ENCODE results near the gene C17orf50. TPM values are rescaled to one million over a fixed set of nuclear protein-coding genes. Genes with fewer than 3 reads are reported as not detected.

The C17orf50 gene
- total and polyA plus RNA-seq, 2 of the 13 experiments (the other 11 are each of a cell fraction or from before 2014, with no cell fraction given) = not detected

DNA sequence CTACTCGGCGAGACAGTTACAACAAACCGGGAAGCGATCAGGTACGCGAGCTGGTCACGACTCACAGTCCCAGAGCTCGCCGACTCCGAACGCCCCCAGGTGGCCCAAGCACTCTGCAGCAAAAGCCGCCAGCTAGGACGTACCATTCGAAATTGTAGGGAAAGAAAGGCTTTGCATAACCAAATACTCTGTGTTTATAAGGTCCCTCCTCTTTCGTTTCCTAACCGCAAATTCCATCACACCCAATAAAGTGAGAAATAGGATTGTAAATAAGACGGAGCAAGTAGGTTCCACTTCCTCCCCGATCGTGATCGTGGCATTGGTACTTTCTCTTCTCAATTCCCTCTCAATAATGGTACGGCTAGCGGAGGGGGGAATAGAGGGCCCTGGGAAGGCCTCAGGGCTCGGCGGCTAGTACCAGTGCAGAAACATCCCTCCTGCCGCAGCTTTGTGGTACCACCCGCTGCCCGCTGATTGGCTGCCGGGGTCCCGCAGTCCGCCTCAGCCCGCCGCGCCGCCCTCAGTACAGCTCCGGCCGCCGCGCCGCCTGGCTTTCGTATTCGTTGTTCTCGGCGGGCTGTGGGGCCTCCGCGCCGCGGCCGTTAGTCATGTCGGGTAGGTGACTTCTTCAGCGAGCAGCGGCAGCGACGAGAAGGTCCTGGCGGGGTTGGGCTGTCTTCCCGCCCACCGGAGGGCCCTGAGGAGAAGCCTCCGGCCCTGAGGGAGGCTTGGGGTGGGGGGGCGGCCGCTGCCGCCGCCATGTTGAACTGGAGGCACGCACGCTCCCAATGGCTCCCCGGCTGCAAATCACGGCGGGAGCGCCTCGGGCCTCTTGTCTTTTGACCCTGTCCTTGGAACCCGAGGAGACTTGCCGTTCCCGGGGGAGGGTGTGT lies 48.5 kb downstream of the C17orf50 start, which contains the start of gene TAF15 (continued):
- 0 out of 2 replicates have a peak, but pooled peaks have one; percentile 65 for TF ChIP-seq DNMT1 (CRISPR knock-in tag; IDR thresholded peaks at IDR 0.05)
- TF ChIP-seq SOX5 (CRISPR knock-in tag; IDR thresholded peaks at IDR 0.05; ENCODE audit: borderline replicate concordance) = peak; percentile 17; the same call in 1 of the 2 replicates
- no peak for TF ChIP-seq NCOR1 (IDR thresholded peaks at IDR 0.05; ENCODE audit: borderline replicate concordance, low read length)
- TF ChIP-seq MIER3 (CRISPR knock-in tag; IDR thresholded peaks at IDR 0.05; ENCODE audit: borderline replicate concordance) = no peak
- TF ChIP-seq ZNF891 (CRISPR knock-in tag; IDR thresholded peaks at IDR 0.05) = peak; percentile 69; the same call in 1 of the 2 replicates
- peak; percentile 97 for TF ChIP-seq RBM39 (IDR thresholded peaks at IDR 0.05; ENCODE audit: low read depth, low read length, poor library complexity, severe bottlenecking)
- TF ChIP-seq, protein P1, sequence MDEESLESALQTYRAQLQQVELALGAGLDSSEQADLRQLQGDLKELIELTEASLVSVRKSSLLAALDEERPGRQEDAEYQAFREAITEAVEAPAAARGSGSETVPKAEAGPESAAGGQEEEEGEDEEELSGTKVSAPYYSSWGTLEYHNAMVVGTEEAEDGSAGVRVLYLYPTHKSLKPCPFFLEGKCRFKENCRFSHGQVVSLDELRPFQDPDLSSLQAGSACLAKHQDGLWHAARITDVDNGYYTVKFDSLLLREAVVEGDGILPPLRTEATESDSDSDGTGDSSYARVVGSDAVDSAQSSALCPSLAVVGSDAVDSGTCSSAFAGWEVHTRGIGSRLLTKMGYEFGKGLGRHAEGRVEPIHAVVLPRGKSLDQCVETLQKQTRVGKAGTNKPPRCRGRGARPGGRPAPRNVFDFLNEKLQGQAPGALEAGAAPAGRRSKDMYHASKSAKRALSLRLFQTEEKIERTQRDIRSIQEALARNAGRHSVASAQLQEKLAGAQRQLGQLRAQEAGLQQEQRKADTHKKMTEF (CRISPR knock-in tag; IDR thresholded peaks at IDR 0.05) = peak; percentile 89; the same call in 1 of the 2 replicates
- TF ChIP-seq HNRNPL (IDR thresholded peaks at IDR 0.05; ENCODE audit: low read depth, low read length) = 0 out of 2 replicates have a peak, but pooled peaks have one; percentile 57
- no peak for TF ChIP-seq ZNF839 (CRISPR knock-in tag; IDR thresholded peaks at IDR 0.05; ENCODE audit: borderline replicate concordance)
- no peak for TF ChIP-seq KLF6 (CRISPR knock-in tag; IDR thresholded peaks at IDR 0.05)
- no peak for TF ChIP-seq TBL1XR1 (IDR thresholded peaks at IDR 0.05; ENCODE audit: borderline replicate concordance, low read length, partially characterized antibody)
- TF ChIP-seq ZBTB20 (CRISPR knock-in tag; IDR thresholded peaks at IDR 0.05; ENCODE audit: borderline replicate concordance, low read depth) = no peak
- TF ChIP-seq GABPB1 (CRISPR knock-in tag; IDR thresholded peaks at IDR 0.05) = peak; percentile 71
- TF ChIP-seq ZFP90 (CRISPR knock-in tag; IDR thresholded peaks at IDR 0.05; ENCODE audit: borderline replicate concordance) = no peak
- TF ChIP-seq NAIF1 (CRISPR knock-in tag; IDR thresholded peaks at IDR 0.05; ENCODE audit: borderline replicate concordance) = 0 out of 2 replicates have a peak, but pooled peaks have one; percentile 63
- peak; percentile 61; the same call in 1 of the 2 replicates for TF ChIP-seq ZNF468 (CRISPR knock-in tag; IDR thresholded peaks at IDR 0.05)
- no peak for TF ChIP-seq MLLT10 (CRISPR knock-in tag; IDR thresholded peaks at IDR 0.05)
- no peak for TF ChIP-seq HNF4G (IDR thresholded peaks at IDR 0.05; ENCODE audit: borderline replicate concordance, low read depth, low read length)
- TF ChIP-seq HNF4G (CRISPR knock-in tag; IDR thresholded peaks at IDR 0.05; ENCODE audit: borderline replicate concordance, low read depth) = no peak
- TF ChIP-seq POLR2A (IDR thresholded peaks at IDR 0.05; ENCODE audit: insufficient read depth in 1 of 2, low read depth in 2 of 2, low read length in 2 of 2) = peak; percentile 92 to 98
- TF ChIP-seq, protein P2, sequence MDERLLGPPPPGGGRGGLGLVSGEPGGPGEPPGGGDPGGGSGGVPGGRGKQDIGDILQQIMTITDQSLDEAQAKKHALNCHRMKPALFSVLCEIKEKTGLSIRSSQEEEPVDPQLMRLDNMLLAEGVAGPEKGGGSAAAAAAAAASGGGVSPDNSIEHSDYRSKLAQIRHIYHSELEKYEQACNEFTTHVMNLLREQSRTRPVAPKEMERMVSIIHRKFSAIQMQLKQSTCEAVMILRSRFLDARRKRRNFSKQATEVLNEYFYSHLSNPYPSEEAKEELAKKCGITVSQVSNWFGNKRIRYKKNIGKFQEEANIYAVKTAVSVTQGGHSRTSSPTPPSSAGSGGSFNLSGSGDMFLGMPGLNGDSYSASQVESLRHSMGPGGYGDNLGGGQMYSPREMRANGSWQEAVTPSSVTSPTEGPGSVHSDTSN (CRISPR knock-in tag; IDR thresholded peaks at IDR 0.05) = no peak
- no peak for TF ChIP-seq TCF7L2 (IDR thresholded peaks at IDR 0.05; ENCODE audit: low read depth, low read length)
- TF ChIP-seq ZNF329 (CRISPR knock-in tag; IDR thresholded peaks at IDR 0.05; ENCODE audit: low read depth) = peak; percentile 19; the same call in 1 of the 2 replicates
- TF ChIP-seq ZNF33B (CRISPR knock-in tag; IDR thresholded peaks at IDR 0.05) = 0 out of 2 replicates have a peak, but pooled peaks have one; percentile 48
- TF ChIP-seq ZNF292 (CRISPR knock-in tag; IDR thresholded peaks at IDR 0.05; ENCODE audit: borderline replicate concordance, low read depth) = no peak
- TF ChIP-seq FOXA1 (IDR thresholded peaks at IDR 0.05) = no peak
- TF ChIP-seq FOXA1 (CRISPR knock-in tag; IDR thresholded peaks at IDR 0.05) = no peak
- TF ChIP-seq TBX3 (IDR thresholded peaks at IDR 0.05; ENCODE audit: borderline replicate concordance) = no peak
- no peak for TF ChIP-seq PHF5A (CRISPR knock-in tag; IDR thresholded peaks at IDR 0.05; ENCODE audit: low read depth, unreplicated experiment)
- no peak for TF ChIP-seq ZNF720 (CRISPR knock-in tag; IDR thresholded peaks at IDR 0.05)
